ENCODE results near the gene FN3K. TPM values are rescaled to one million over a fixed set of nuclear protein-coding genes. Genes with fewer than 3 reads are reported as not detected.

FN3K gene
- total RNA-seq, 1 donor from 2014 or later, result 79.1 TPM

DNA sequence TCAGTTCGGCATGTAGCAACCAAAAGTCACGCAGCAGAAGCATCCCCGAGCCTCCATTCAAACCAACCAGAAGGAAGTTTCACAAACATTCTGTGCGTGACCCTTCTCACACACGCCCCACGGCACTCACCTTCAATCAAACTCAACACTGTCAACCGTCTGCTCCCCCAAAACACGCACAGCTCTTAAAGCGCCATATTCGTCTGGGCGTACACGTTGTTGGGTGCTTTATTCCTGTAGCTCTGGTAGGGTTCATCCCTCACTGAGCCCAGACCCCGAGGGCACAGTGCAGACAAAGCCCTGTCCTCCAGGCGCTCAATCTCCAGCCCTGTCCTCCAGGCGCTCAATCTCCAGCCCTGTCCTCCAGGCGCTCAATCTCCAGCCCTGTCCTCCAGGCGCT lies 39.2 kb upstream of the FN3K start:
- peaks cover 5% of the 10 kb centered on the region for H3K36me3 ChIP-seq
- H3K4me1 ChIP-seq, result peaks cover 27% of the 10 kb centered on the region
- H3K27me3 ChIP-seq (ENCODE audit: low read depth), result no peaks in the 10 kb centered on the region
- intact Hi-C loops (cut with micrococcal nuclease), result no loop called here
- no peak overlapping the region for H3K4me3 ChIP-seq
- peaks cover 18% of the 10 kb centered on the region for H3K9me3 ChIP-seq (replicated peaks)
- no peak for DNase-seq
- H3K27ac ChIP-seq (replicated peaks), result no peak overlapping the region
- TF ChIP-seq, protein P1, sequence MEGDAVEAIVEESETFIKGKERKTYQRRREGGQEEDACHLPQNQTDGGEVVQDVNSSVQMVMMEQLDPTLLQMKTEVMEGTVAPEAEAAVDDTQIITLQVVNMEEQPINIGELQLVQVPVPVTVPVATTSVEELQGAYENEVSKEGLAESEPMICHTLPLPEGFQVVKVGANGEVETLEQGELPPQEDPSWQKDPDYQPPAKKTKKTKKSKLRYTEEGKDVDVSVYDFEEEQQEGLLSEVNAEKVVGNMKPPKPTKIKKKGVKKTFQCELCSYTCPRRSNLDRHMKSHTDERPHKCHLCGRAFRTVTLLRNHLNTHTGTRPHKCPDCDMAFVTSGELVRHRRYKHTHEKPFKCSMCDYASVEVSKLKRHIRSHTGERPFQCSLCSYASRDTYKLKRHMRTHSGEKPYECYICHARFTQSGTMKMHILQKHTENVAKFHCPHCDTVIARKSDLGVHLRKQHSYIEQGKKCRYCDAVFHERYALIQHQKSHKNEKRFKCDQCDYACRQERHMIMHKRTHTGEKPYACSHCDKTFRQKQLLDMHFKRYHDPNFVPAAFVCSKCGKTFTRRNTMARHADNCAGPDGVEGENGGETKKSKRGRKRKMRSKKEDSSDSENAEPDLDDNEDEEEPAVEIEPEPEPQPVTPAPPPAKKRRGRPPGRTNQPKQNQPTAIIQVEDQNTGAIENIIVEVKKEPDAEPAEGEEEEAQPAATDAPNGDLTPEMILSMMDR (IDR thresholded peaks at IDR 0.05; ENCODE audit: borderline replicate concordance), result no peak

DNA sequence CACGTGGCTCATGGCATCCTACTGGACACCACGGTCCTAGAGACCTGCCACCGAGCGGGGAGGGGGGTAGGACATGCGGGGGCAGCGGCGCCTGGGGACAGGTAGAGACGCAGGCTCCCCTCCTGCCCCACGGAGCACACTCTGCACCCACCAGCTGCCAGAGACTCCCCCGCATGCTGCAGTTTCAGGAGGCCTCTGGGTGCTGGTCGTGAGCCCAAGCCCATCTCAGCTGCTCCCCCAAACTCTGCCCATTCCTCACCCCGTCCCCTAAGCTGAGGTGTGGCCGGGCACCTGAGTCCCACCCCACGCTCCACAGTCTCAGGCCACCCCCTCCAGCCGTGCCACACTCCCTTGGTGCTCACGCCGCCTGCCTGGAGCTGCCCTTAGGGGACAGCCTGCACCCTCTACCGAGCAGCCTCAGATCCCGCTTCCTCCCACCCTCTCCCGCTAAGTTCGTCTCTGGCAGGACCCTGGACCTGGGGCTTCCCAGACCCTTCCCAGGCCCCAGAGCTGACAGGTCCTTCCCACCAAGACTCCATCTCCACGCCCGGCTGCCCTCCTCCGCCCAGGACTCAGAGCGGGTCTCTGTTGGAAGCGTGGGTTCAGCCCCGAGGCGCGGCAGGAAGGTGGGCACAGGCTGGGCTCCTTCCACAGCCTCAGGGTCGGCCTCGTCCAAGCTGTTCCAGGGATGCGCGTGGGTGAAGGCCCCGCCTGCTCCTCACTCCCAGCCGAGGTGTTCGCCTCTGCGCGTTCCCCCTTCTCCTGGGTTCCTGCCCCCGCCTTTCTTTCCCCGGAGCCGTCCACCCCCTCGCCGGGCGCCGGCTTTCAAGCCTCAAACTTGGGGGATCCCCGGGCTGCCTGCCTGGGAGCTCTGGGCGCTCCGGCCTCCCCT lies 38.3 kb upstream of the FN3K start:
- peak overlapping the region; percentile 96 for H3K4me3 ChIP-seq
- intact Hi-C loops (cut with micrococcal nuclease), result no loop called here
- peaks cover 18% of the 10 kb centered on the region for H3K9me3 ChIP-seq (replicated peaks)
- H3K27me3 ChIP-seq (ENCODE audit: low read depth), result no peaks in the 10 kb centered on the region
- DNase-seq, result no peak
- peaks cover 27% of the 10 kb centered on the region for H3K4me1 ChIP-seq
- no peak overlapping the region for H3K27ac ChIP-seq (replicated peaks)
- TF ChIP-seq, protein P1 (IDR thresholded peaks at IDR 0.05; ENCODE audit: borderline replicate concordance), result no peak
- peaks cover 5% of the 10 kb centered on the region for H3K36me3 ChIP-seq

DNA sequence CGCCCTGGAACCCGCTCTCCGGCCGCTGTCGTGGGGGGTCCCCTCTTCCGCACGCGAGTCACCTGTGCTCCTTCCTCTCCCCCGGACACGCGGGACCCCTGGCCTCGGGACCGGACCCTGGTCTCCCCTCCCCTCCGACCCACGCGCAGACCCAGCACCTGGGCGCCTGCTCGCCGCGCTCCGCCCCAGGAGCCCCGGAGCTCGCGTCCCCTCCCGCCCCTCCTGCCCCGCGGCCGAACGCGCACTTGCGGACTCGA lies 37.7 kb upstream of the FN3K start:
- TF ChIP-seq, protein P1 (IDR thresholded peaks at IDR 0.05; ENCODE audit: borderline replicate concordance), result no peak
- Histone ChIP-seq H3K4me1 (peaks cover 27% of the 10 kb centered on the region), H3K36me3 (peaks cover 5% of the 10 kb centered on the region), H3K27me3 (ENCODE audit: low read depth) (no peaks in the 10 kb centered on the region), H3K27ac (replicated peaks) (peak overlapping the region; percentile 85), H3K4me3 (peak overlapping the region; percentile 96), H3K9me3 (replicated peaks) (peaks cover 18% of the 10 kb centered on the region)
- no peak for DNase-seq
- intact Hi-C loops (cut with micrococcal nuclease), result no loop called here

DNA sequence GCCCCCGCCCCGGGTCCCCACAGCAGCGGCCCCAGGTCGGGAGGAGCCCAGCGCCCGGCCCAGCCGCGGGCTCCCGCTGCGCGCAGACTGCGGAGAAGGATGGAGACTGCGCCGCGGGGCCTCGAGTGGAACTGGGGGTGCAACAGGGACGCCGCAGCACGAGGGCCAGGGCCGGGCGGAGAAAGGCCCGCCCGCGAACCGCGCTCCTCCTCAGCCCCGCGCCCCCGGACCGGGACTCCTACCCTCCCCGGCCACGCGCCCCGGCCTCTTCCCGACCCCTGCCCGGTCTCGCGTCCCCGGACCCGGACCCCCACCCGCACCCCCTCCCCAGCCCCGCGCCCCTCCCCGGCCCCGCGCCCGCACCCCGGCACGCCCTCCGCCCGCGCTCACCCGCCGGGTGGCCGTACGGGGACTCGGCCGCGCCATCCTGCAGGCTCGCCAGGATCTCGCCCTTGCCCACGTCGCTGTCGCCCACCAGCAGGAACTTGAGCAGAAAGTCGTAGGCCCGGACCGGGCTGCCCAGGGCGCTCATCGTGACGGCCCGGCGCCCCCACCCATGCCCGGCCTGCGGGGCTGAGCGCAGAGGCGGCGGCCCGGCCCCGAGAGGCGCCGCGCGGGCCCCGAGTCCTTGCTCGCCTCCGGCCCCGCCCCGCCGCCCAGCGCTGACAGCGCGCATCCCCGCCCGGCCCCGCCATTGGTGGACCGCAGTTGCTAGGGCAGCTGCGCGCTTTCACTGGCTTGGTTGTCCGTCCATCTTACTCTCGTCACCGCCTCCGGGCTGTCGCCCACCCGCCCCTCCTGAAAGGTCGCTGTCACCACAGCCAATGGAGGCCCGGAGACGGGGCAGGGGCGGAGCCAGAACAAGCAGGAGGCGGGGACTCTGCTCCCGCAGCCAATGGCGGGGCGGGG lies 37.1 kb upstream of the FN3K start, which contains the start of gene RAB40B:
TSS of gene RAB40B (minus strand) at position 634 of the 909 bp plus-strand sequence. CDS start at position 532, 102 bp downstream.
- peak; percentile 99 for DNase-seq
- Histone ChIP-seq H3K4me1 (peaks cover 27% of the 10 kb centered on the region), H3K4me3 (peak within 1 kb of the TSS; percentile 96), H3K9me3 (replicated peaks) (peaks cover 18% of the 10 kb centered on the region), H3K36me3 (peaks cover 5% of the 10 kb centered on the region), H3K27ac (replicated peaks) (peak within 1 kb of the TSS; percentile 85), H3K27me3 (ENCODE audit: low read depth) (no peaks in the 10 kb centered on the region)
- intact Hi-C loops (cut with micrococcal nuclease), result no loop called here
- TF ChIP-seq, protein P1 (IDR thresholded peaks at IDR 0.05; ENCODE audit: borderline replicate concordance), result no peak

DNA sequence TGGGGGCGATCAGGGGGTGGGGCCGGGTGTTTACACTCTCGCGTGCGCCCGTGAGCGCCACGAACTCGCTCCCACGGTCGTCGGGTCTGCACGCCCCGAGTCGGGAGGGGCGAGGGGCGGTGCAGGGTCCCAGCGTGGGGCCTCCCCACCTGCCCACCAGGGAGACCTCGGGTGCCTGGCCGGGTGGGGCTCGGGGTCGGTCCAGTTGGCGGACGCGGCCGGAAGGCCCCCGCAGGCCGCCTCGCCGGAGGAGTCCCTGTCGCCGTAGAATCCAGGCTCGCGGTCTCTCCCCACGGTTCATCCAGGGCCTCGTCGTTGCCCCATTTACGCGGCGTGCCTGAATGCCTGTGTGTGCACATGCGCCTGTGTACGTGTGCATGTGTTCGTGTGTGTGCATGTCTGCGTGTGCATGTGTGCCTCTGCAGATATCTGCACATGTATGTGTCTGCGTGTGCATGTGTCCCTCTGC lies 36.4 kb upstream of the FN3K start:
- Histone ChIP-seq H3K36me3 (peaks cover 5% of the 10 kb centered on the region), H3K4me3 (peak overlapping the region; percentile 96), H3K27me3 (ENCODE audit: low read depth) (peaks cover 2% of the 10 kb centered on the region), H3K27ac (replicated peaks) (peak overlapping the region; percentile 70), H3K9me3 (replicated peaks) (peaks cover 16% of the 10 kb centered on the region), H3K4me1 (peaks cover 27% of the 10 kb centered on the region)
- TF ChIP-seq, protein P1 (IDR thresholded peaks at IDR 0.05; ENCODE audit: borderline replicate concordance), result no peak
- DNase-seq, result no peak
- intact Hi-C loops (cut with micrococcal nuclease), result no loop called here
